HCT116 (cell line): ENCODE data around the gene MRPL50. TPM values are rescaled to one million over a fixed set of nuclear protein-coding genes. Genes with fewer than 3 reads are reported as not detected.

ENCODE experiments used
- ATAC-seq: fragments of 200-7000 bp; cut with Tn5 transposase; 2 replicates; pipeline ENCODE4 v1.9.1; 2020; ENCODE audit warnings: mild to moderate bottlenecking, moderate library complexity
- BruUV-seq: library from RNA; stranded (reverse); fragments of 400-500 nt; replicated peaks from 2 replicates; lab custom pipeline; 2021; lab: Mats Ljungman, UMichigan
- CTCF ChIA-PET: fragments of 300-600 bp; sonication (Branson Sonifier 250); formaldehyde crosslinking; loops from one replicate; lab custom pipeline; 2021; ENCODE audit warnings: antibody characterized with exemption; lab: Charles Lee
- POLR2A ChIA-PET: fragments of 300-600, 350-600 bp; sonication (Branson Sonifier 250); formaldehyde crosslinking; loops from one replicate; lab custom pipeline; 2021; ENCODE audit warnings: antibody characterized with exemption; lab: Charles Lee
- RAD21 ChIA-PET, 2 experiments: fragments of 300-600 bp; sonication (Branson Sonifier 250); formaldehyde crosslinking; loops; one replicate each; lab custom pipeline; 2023; ENCODE audit warnings: low total read pairs in 2 of 2; ENCODE audit not compliant: uncharacterized antibody in 2 of 2, unreplicated experiment in 2 of 2, low non-redundant PET in 1 of 2; lab: Charles Lee
- DNase-seq: peaks from one replicate; pipeline ENCODE4 v3.0.0-alpha.2; 2010; ENCODE audit warnings: low read depth, low spot score
- H2AFZ ChIP-seq: fragments of 200-600 bp; shearing (Covaris generic), sonication (generic); 2 replicates; pipeline ENCODE4 v1.6.1; 2017; ENCODE audit warnings: low read depth, mixed run types, mixed read lengths, antibody characterized with exemption, low read length; ENCODE audit not compliant: poor library complexity, severe bottlenecking
- H3K27ac ChIP-seq: 2 replicates; pipeline ENCODE4 v1.5.1; 2012; ENCODE audit warnings: low read depth, low read length
- H3K27me3 ChIP-seq: fragments of 200-600 bp; sonication (generic); 2 replicates; pipeline ENCODE4 v1.6.1; 2016; ENCODE audit warnings: mixed run types, low read length, mixed read lengths; ENCODE audit not compliant: insufficient read depth
- H3K36me3 ChIP-seq, 2 experiments: fragments of 200-500 bp in 1 of 2; fragments of 200-600 bp in 1 of 2; sonication (Bioruptor generic) in 1 of 2; sonication (generic) in 1 of 2; 2 replicates each; pipeline versions ENCODE4 v1.5.1 to v1.6.1; 2014 to 2016; ENCODE audit warnings: low read length in 2 of 2, inconsistent platforms in 1 of 2, mixed read lengths in 1 of 2, mixed run types in 1 of 2; ENCODE audit not compliant: insufficient read depth in 2 of 2, control insufficient read depth in 1 of 2
- H3K4me1 ChIP-seq, 2 experiments: fragments of 200-600 bp in 1 of 2; sonication (generic) in 1 of 2; 2 replicates each; pipeline versions ENCODE4 v1.5.1 to v1.6.1; 2012 to 2017; ENCODE audit warnings: low read length in 2 of 2, inconsistent platforms in 1 of 2, mild to moderate bottlenecking in 1 of 2, mixed read lengths in 1 of 2, mixed run types in 1 of 2, moderate library complexity in 1 of 2; ENCODE audit not compliant: insufficient read depth in 2 of 2, control insufficient read depth in 1 of 2
- H3K4me2 ChIP-seq: fragments of 200-600 bp; sonication (generic); 2 replicates; pipeline ENCODE4 v1.6.1; 2017; ENCODE audit warnings: mixed run types, low read length, mixed read lengths
- H3K4me3 ChIP-seq, 2 experiments: fragments of 200-600 bp in 1 of 2; sonication (generic) in 1 of 2; replicated peaks in 1 of 2; 2 replicates each; pipeline ENCODE4 v1.5.1; 2011 to 2016; ENCODE audit warnings: low read length in 2 of 2, control low read depth in 1 of 2, low read depth in 1 of 2, mild to moderate bottlenecking in 1 of 2, mixed read lengths in 1 of 2, mixed run types in 1 of 2
- H3K79me2 ChIP-seq: fragments of 200-600 bp; sonication (generic); 2 replicates; pipeline ENCODE4 v1.6.1; 2017; ENCODE audit warnings: mild to moderate bottlenecking, mixed run types, low read length, moderate library complexity, mixed read lengths; ENCODE audit not compliant: insufficient read depth
- H3K9ac ChIP-seq: fragments of 200-600 bp; sonication (generic); 2 replicates; pipeline ENCODE4 v1.6.1; 2016; ENCODE audit warnings: low read length, mixed read lengths
- H3K9me2 ChIP-seq: fragments of 200-600 bp; sonication (generic), shearing (Covaris generic); 2 replicates; pipeline ENCODE4 v1.6.1; 2017; ENCODE audit warnings: mixed run types, mild to moderate bottlenecking, moderate library complexity; ENCODE audit not compliant: insufficient read depth
- H3K9me3 ChIP-seq, 2 experiments: fragments of 200-500 bp in 1 of 2; fragments of 200-600 bp in 1 of 2; sonication (Bioruptor generic) in 1 of 2; sonication (generic) in 1 of 2; 2 replicates each; pipeline ENCODE4 v1.6.1; 2014 to 2017; ENCODE audit warnings: low read length in 2 of 2, mixed read lengths in 2 of 2, inconsistent platforms in 1 of 2, low read depth in 1 of 2, mild to moderate bottlenecking in 1 of 2, mixed run types in 1 of 2, moderate library complexity in 1 of 2; ENCODE audit not compliant: control insufficient read depth in 1 of 2, insufficient read depth in 1 of 2
- H4K20me1 ChIP-seq: fragments of 200-600 bp; sonication (generic), shearing (Covaris generic); 2 replicates; pipeline ENCODE4 v1.6.1; 2017; ENCODE audit warnings: mixed run types, mild to moderate bottlenecking, moderate library complexity; ENCODE audit not compliant: insufficient read depth
- CEBPB ChIP-seq: IDR thresholded peaks from 2 replicates; pipeline ENCODE4 v1.6.1; 2012; ENCODE audit warnings: low read depth
- EGR1 ChIP-seq: IDR thresholded peaks from 2 replicates; pipeline ENCODE4 v1.6.1; 2012; ENCODE audit warnings: low read depth
- ELF1 ChIP-seq: IDR thresholded peaks from 2 replicates; pipeline ENCODE4 v1.6.1; 2012; ENCODE audit warnings: low read depth, borderline replicate concordance
- EZH2phosphoT487 ChIP-seq: fragments of 200-600 bp; IDR thresholded peaks from 2 replicates; pipeline ENCODE4 v1.6.1; 2018; ENCODE audit warnings: antibody characterized with exemption, borderline replicate concordance
- FOSL1 ChIP-seq: IDR thresholded peaks from 2 replicates; pipeline ENCODE4 v1.6.1; 2012; ENCODE audit warnings: low read depth
- POLR2A ChIP-seq: IDR thresholded peaks from 2 replicates; pipeline ENCODE4 v1.7.0; 2011; ENCODE audit warnings: borderline replicate concordance; ENCODE audit not compliant: insufficient read depth, insufficient read length; ENCODE audit errors: extremely low read depth
- RAD21 ChIP-seq: IDR thresholded peaks from 2 replicates; pipeline ENCODE4 v1.6.1; 2012; ENCODE audit warnings: low read depth, mild to moderate bottlenecking
- REST ChIP-seq: IDR thresholded peaks from 2 replicates; pipeline ENCODE4 v1.6.1; 2012; ENCODE audit warnings: low read depth
- SIN3A ChIP-seq: IDR thresholded peaks from 2 replicates; pipeline ENCODE4 v1.6.1; 2012; ENCODE audit warnings: low read depth
- SP1 ChIP-seq: IDR thresholded peaks from 2 replicates; pipeline ENCODE4 v1.6.1; 2012; ENCODE audit warnings: low read depth
- TCF7L2 ChIP-seq: IDR thresholded peaks from 2 replicates; pipeline ENCODE4 v1.7.0; 2011; ENCODE audit warnings: borderline replicate concordance, inconsistent platforms; ENCODE audit not compliant: insufficient read depth, insufficient read length; ENCODE audit errors: extremely low read depth
- YY1 ChIP-seq: IDR thresholded peaks from 2 replicates; pipeline ENCODE4 v1.6.1; 2011; ENCODE audit warnings: low read length, low read depth, moderate library complexity, mild to moderate bottlenecking; ENCODE audit not compliant: insufficient replicate concordance; ENCODE audit errors: extremely low read depth
- ZBTB33 ChIP-seq: IDR thresholded peaks from 2 replicates; pipeline ENCODE4 v1.6.1; 2011; ENCODE audit warnings: mild to moderate bottlenecking, low read length, moderate library complexity; ENCODE audit not compliant: insufficient replicate concordance; ENCODE audit errors: extremely low read depth
- ZFX ChIP-seq: fragments of 450-650 bp; IDR thresholded peaks from 2 replicates; pipeline ENCODE4 v1.6.1; 2017
- ZNF274 ChIP-seq: fragments of 200-500 bp; sonication (Bioruptor generic); IDR thresholded peaks from 2 replicates; pipeline ENCODE4 v1.6.1; 2014; ENCODE audit warnings: mild to moderate bottlenecking, low read depth, low read length, inconsistent platforms
- intact Hi-C: fragments of 100-400 bp; cut with micrococcal nuclease; formaldehyde crosslinking; loops from 2 replicates; pipeline ENCODE4 v1.10.0; 2022
- total RNA-seq: library from RNA; stranded (reverse); gene quantifications from one replicate; pipeline ENCODE4 v1.2.1, GENCODE V29; 2021; ENCODE audit not compliant: unreplicated experiment

MRPL50 gene
- total RNA-seq, 1 experiment from 2014 or later, result 14.6 TPM

GRCh38 chr9:101376111-101376848 lies 22.1 kb downstream of the MRPL50 start:
- no peak for ATAC-seq
- Histone ChIP-seq H3K9me2 (no peaks in the 10 kb centered on the region), H4K20me1 (no peaks in the 10 kb centered on the region), H3K9me3 (no peaks in the 10 kb centered on the region), H3K27ac (no peak overlapping the region), H2AFZ (no peak overlapping the region)
- BruUV-seq, result no TSS peak
- no peak for TF ChIP-seq ZBTB33
- no peak for TF ChIP-seq CEBPB
- no peak for TF ChIP-seq FOSL1
- no peak for TF ChIP-seq ZFX
- TF ChIP-seq RAD21, result no peak
- TF ChIP-seq, all 23 proteins: peak for 0
- DNase-seq, result no peak
- ChIA-PET POLR2A (no interaction called here), RAD21 (no interaction called here), CTCF (interaction anchor here (2.0 kb wide), 1 partner anchor 13 kb away, joined by 10 read pairs; no protein-coding TSS in a partner anchor)
- no peak overlapping the region for H3K9ac ChIP-seq
- no peaks in the 10 kb centered on the region for H3K36me3 ChIP-seq
- no peak overlapping the region for H3K4me3 ChIP-seq
- no peaks in the 10 kb centered on the region for H3K27me3 ChIP-seq
- intact Hi-C loops, result no loop called here
- H3K79me2 ChIP-seq, result no peaks in the 10 kb centered on the region
- no peak overlapping the region for H3K4me2 ChIP-seq
- H3K4me1 ChIP-seq, result no peaks in the 10 kb centered on the region

- RAD21 ChIA-PET, result no interaction called here
- CTCF ChIA-PET, result interaction anchor here (2.0 kb wide), 1 partner anchor 13 kb away, joined by 10 read pairs; no protein-coding TSS in a partner anchor
- Histone ChIP-seq H3K27me3 (no peaks in the 10 kb centered on the region), H3K9ac (no peak overlapping the region), H3K4me1 (no peaks in the 10 kb centered on the region), H3K4me3 (no peak overlapping the region), H3K79me2 (no peaks in the 10 kb centered on the region), H3K9me3 (no peaks in the 10 kb centered on the region), H3K9me2 (no peaks in the 10 kb centered on the region), H3K4me2 (no peak overlapping the region), H3K36me3 (no peaks in the 10 kb centered on the region), H3K27ac (no peak overlapping the region), H2AFZ (no peak overlapping the region), H4K20me1 (no peaks in the 10 kb centered on the region)
- no TSS peak for BruUV-seq
- ATAC-seq (no peak), DNase-seq (no peak)
- intact Hi-C loops, result no loop called here
- POLR2A ChIA-PET, result no interaction called here
- TF ChIP-seq POLR2A, result no peak
- no peak for TF ChIP-seq SIN3A
- no peak for TF ChIP-seq SP1
- TF ChIP-seq REST, result no peak
- TF ChIP-seq FOSL1, result no peak
- TF ChIP-seq EZH2phosphoT487, result no peak
- TF ChIP-seq EGR1, result no peak
- TF ChIP-seq RAD21, result no peak
- no peak for TF ChIP-seq YY1
- no peak for TF ChIP-seq TCF7L2
- TF ChIP-seq ZNF274, result no peak
- no peak for TF ChIP-seq ELF1
These were observed 22.9 kb downstream of the MRPL50 start for GRCh38 chr9:101375546-101375945.
